HCT116 (cell line): Measurements from ENCODE around the gene CCDC57.

Experiments used
- CTCF ChIP-seq, 3 experiments: fragments of 200-600 bp in 1 of 3; sonication (generic) in 1 of 3; IDR thresholded peaks in 2 of 3; conservative IDR thresholded peaks in 1 of 3; 2 replicates each; pipeline ENCODE4 v1.5.1; 2012 to 2017; ENCODE audit warnings: low read depth in 2 of 3, low read length in 2 of 3, antibody characterized with exemption in 1 of 3, borderline replicate concordance in 1 of 3, control low read depth in 1 of 3, mild to moderate bottlenecking in 1 of 3, mixed read lengths in 1 of 3, mixed run types in 1 of 3, moderate library complexity in 1 of 3; ENCODE audit not compliant: insufficient read depth in 1 of 3
- ELF1 ChIP-seq: IDR thresholded peaks from 2 replicates; pipeline ENCODE4 v1.6.1; 2012; ENCODE audit warnings: low read depth, borderline replicate concordance

- TF ChIP-seq ELF1, result no peak
- TF ChIP-seq CTCF (IDR thresholded peaks at IDR 0.05 in 2 of 3, conservative IDR thresholded peaks at IDR 0.05 in 1 of 3; ENCODE audit: borderline replicate concordance in 1 of 3, insufficient read depth in 1 of 3, low read depth in 2 of 3, low read length in 2 of 3), result no peak
Measured at GRCh38 chr17:82070611-82071010, 142.0 kb downstream of the CCDC57 start.
